ENCODE measurements around the gene FCAMR. TPM values are rescaled to one million over a fixed set of nuclear protein-coding genes. Genes with fewer than 3 reads are reported as not detected.
A peak's percentile ranks its signal among the peaks of the same experiment; 100 is the strongest.

Gene FCAMR
- total and polyA plus RNA-seq, 5 experiments from 2014 or later = not detected

DNA sequence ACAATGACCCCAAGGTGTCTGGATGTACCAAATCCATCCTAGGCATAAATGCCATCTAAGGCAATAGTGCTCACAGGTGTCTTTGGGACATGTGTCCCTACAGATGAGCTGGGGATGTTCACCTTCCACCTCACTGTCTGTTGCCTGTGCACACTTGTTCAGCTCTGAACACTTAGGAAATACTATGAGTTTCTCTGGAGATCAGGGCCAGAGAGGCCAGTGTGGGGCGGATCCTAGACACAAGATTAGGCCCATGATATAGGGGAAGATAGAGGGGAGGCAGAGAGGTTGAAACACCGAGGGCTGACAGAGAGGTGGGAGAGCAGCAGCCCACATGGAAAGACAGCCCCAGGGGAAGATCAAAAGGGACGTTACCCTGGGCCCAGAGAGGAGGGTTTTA is 36.7 kb upstream of the FCAMR start:
- Mint-ChIP-seq H3K36me3 (no peaks in the 10 kb centered on the region), H3K4me3 (no peak overlapping the region), H3K9me3 (no peaks in the 10 kb centered on the region), H3K4me1 (peaks cover 0 to 7% (median 4%) of the 10 kb centered on the region in 4 donors), H3K27me3 (peaks cover under 1 to 11% (median 4%) of the 10 kb centered on the region in 5 donors), H3K27ac (no peak overlapping the region)
- DNase-seq (no peak), ATAC-seq (no peak)
- POLR2A ChIA-PET = no interaction called here

DNA sequence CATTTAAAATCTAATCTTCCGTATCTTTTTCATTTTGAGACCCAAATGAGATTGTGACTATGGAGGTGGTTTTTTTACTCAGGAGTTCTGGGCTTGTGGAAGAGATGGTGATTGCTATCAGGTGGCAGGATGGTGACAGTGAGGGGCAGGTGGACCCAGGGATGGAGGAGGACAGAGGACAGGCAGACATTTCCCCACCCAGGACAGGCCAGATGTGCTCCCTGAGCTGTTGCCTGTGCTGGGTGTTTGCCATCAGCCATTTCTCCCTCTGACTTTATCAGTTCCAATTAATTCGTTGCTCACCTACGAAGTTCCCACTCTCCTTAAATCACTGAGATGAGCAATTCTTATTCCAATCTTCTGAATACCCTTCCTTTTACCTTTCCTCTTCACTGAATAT is 35.8 kb upstream of the FCAMR start:
- peaks cover 0 to 9% (median 4%) of the 10 kb centered on the region in 5 donors for H3K27me3 Mint-ChIP-seq
- no peak overlapping the region for H3K4me3 Mint-ChIP-seq
- H3K27ac Mint-ChIP-seq = no peak overlapping the region
- no peaks in the 10 kb centered on the region for H3K9me3 Mint-ChIP-seq
- peaks cover 0 to 7% (median 4%) of the 10 kb centered on the region in 4 donors for H3K4me1 Mint-ChIP-seq
- ATAC-seq (no peak), DNase-seq (no peak)
- POLR2A ChIA-PET = no interaction called here
- no peaks in the 10 kb centered on the region for H3K36me3 Mint-ChIP-seq

DNA sequence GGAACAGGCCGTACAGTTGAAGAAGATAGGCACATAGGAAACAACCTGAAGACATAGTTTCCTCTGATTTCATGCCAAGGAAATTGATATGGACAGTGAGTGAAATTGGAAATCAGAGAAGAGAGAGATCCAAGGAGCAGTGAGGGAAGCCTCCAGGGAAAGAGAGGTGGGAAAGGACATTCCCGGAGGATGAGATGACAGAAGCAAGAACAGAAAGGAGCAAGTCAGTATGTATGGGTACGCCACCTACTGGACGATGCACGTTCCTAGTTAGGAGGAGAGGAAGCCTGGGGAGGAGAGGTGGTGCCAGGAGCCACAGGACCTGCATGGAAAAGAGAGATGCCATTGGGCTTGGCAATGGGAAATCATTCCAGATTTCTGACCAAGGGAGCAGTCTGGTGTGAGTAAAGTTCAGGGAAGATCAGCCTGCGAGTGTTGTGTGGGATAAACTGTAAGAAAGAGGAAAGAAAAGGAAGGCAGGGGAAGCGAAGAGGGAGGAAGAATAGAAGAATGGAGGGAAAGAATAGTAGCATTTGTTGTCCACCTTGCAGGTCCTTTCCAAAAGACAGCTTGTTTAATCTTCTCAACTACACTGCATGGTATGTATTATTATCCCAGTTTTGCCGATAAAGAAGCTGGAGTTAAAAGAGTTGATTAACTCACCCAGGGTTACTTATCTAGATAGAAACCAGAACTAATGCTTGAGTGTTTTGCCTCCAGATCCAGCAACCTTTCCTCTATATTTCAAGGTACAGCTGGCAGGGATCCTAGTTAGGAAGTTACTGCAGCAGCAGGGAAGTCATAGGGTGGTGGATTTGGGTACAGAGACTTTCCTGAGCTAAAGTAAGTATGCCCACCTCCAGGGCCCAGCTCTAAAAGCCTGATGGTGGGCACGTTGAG is 34.9 kb upstream of the FCAMR start:
- ATAC-seq = peak; percentile 59 to 66
- Mint-ChIP-seq H3K27ac (no peak overlapping the region), H3K36me3 (no peaks in the 10 kb centered on the region), H3K9me3 (no peaks in the 10 kb centered on the region), H3K27me3 (peaks cover 0 to 9% (median 4%) of the 10 kb centered on the region in 5 donors), H3K4me1 (peaks cover 0 to 7% (median 4%) of the 10 kb centered on the region in 4 donors), H3K4me3 (no peak overlapping the region)
- DNase-seq = peak in 6 of 10 donors; percentile 8 to 29 (median 22)
- POLR2A ChIA-PET = no interaction called here

DNA sequence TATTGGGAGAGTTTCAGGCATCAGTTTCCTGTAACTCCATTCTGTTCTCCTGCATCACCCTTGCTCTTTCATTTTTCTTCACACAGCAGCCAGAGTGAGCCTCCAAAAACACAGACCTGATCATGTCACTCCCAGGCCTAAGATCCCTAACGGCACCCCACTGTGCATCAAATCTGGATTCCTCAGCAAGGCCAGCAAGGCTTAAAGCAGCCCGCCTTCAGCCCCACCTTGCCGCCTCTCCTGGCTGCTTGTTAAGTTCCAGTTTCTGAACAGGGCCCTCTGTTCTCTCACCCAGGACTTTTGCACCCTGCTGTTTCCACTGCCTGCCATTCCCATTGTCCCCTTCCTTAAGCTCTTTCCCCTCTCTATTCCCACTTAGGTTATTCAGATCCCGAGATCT is 33.0 kb upstream of the FCAMR start:
- peak overlapping the region in 2 of 10 donors; percentile 26 to 35 for H3K27ac Mint-ChIP-seq
- ATAC-seq = no peak
- POLR2A ChIA-PET = no interaction called here

DNA sequence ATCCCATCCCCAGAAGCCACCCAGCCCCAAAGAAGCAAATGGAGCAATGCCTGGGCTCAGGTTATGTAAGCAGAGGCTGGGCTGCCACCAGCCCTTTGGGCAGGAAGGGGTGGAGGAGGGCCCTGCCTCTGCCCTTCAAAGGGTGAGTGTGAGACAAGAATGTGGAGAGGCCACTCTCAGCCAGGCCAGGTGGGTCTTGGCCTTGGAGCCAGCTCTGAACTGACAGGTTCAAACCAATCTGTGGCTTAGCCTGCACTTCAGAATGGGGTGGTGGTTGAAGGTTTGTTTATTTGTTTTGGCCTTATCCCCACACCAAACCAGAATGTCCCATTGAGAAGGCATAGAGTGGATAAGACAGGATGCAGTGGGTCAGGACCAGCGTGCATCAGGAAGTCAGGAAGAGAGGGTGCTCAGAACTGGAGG is 32.5 kb upstream of the FCAMR start:
- no peak overlapping the region for H3K27ac Mint-ChIP-seq
- POLR2A ChIA-PET = no interaction called here
- no peaks in the 10 kb centered on the region for H3K9me3 Mint-ChIP-seq
- H3K36me3 Mint-ChIP-seq = no peaks in the 10 kb centered on the region
- H3K4me1 Mint-ChIP-seq = peaks cover 0 to 7% (median 4%) of the 10 kb centered on the region in 4 donors
- peaks cover 0 to 7% (median 4%) of the 10 kb centered on the region in 5 donors for H3K27me3 Mint-ChIP-seq
- ATAC-seq = no peak
- DNase-seq = no peak
- H3K4me3 Mint-ChIP-seq = no peak overlapping the region

More for the DNA sequence above, 33.0 kb upstream of the FCAMR start:
- DNase-seq = no peak
- Mint-ChIP-seq H3K27me3 (peaks cover 0 to 7% (median 4%) of the 10 kb centered on the region in 5 donors), H3K4me1 (peaks cover 0 to 7% (median 4%) of the 10 kb centered on the region in 4 donors), H3K36me3 (no peaks in the 10 kb centered on the region), H3K9me3 (no peaks in the 10 kb centered on the region), H3K4me3 (no peak overlapping the region)

DNA sequence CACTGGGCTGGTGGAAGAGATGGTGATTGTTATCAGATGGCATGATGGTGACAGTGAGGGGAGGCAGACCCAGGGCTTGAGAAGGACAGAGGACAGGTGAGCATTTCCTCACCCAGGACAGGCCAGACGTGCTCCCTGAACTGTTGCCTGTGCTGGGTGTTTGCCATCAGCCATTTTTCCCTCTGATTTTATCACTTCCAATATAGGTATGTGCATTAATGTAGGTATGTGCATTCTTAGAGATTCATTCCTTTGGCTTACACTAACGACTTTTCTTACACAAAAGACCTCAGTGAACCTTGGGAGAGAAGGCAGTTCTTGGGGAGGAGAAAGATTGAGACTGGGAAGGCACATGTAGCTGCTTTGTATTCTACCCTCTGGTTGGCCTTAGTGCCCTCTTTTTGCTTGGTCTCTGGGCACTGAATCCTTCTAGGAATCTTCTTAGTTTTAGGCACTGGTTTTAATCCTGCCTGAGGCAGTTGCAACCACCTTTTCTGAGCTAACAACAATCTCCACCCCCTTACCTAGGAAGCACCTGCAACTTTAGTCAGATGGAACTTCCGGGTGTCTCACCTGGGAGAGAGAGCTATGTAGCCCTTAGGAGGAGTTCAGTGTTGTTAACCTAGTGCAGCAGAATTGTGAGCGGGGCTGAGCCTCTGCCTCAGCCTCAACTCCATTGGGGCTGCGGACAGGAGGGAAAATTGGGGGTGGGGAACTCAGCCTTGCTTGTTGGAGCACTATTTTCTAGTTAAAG is 31.4 kb upstream of the FCAMR start:
- POLR2A ChIA-PET = no interaction called here
- ATAC-seq (no peak), DNase-seq (no peak)
- Mint-ChIP-seq H3K4me1 (peaks cover 0 to 7% (median 4%) of the 10 kb centered on the region in 4 donors), H3K4me3 (no peak overlapping the region), H3K9me3 (no peaks in the 10 kb centered on the region), H3K27me3 (peaks cover 0 to 5% (median 4%) of the 10 kb centered on the region in 5 donors), H3K27ac (no peak overlapping the region), H3K36me3 (no peaks in the 10 kb centered on the region)

DNA sequence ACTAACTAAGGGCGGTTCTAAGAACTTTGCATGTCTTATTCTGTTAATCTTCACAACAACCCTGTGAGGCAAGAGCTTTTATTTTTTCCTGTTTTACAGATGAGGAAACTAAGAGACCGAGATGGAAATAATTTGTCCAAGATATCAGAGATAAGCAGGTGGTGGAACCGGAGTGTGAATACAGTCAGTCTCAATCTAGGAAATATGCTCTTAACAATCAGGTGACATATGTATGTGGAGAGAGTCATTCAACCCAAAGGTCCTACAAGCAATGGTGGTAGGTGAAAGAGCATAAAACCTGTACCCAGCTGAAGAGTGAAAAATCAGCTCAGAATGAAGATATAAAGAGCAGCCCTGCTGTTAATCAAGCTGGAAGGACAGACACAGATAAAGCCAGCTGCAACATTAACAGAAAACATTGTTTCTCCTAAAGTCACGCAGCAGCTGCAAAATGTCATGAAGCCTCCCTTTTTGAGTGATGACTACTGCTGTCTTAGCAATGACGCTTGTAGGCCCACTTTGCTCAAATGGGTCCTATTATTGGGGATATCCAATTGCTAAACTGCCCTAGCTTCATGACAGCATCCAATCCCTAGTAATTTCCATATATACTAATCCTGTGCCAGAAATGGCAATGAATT is 30.5 kb upstream of the FCAMR start:
- no peaks in the 10 kb centered on the region for H3K36me3 Mint-ChIP-seq
- H3K27ac Mint-ChIP-seq = no peak overlapping the region
- DNase-seq (no peak), ATAC-seq (no peak)
- no peaks in the 10 kb centered on the region for H3K9me3 Mint-ChIP-seq
- peaks cover 0 to 7% (median 1%) of the 10 kb centered on the region in 5 donors for H3K27me3 Mint-ChIP-seq
- POLR2A ChIA-PET = no interaction called here
- no peak overlapping the region for H3K4me3 Mint-ChIP-seq
- peaks cover 0 to 7% (median 4%) of the 10 kb centered on the region in 4 donors for H3K4me1 Mint-ChIP-seq

DNA sequence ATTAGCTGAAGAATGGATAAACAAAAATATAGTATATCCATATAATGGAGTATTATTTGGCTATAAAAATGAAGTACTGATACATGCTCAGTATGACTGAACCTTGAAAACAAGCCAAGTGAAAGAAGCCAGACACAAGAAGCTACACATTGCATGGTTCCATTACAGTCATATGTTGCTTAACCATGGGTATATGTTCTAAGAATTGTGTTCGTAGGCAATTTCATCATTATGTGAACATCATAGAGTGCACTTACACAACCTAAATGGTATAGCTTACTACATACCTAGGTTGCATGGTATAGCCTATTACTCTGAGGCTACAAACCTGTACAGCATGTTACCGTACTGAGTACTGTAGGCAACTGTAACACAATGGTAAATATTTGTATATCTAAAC is 28.6 kb upstream of the FCAMR start:
- Mint-ChIP-seq H3K4me3 (no peak overlapping the region), H3K36me3 (no peaks in the 10 kb centered on the region), H3K27me3 (peaks cover 0 to 4% (median 0%) of the 10 kb centered on the region in 5 donors), H3K27ac (no peak overlapping the region), H3K4me1 (no peaks in the 10 kb centered on the region), H3K9me3 (no peaks in the 10 kb centered on the region)
- ATAC-seq (no peak), DNase-seq (no peak)
- POLR2A ChIA-PET = no interaction called here

DNA sequence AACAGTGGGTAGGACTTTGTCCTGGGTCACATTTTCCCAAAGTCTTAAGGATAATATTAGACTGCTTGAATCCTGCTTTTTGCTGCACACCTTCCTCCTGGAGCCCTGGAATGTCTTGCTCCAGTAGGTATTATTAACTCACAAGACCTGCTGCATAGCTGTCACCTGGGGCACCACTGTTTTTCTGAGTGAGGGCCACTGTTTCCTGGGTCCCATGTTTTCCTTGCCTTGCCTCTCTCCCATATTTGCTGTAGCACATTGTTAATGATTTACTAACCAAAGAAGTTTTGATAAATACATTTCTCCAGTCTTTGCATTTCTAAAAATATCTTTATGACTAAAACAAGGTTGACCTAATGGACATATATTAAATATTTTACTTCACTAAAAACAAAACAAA is 22.5 kb upstream of the FCAMR start:
- H3K27me3 Mint-ChIP-seq = peaks cover 4 to 30% (median 20%) of the 10 kb centered on the region in 5 donors
- H3K36me3 Mint-ChIP-seq = no peaks in the 10 kb centered on the region
- no peak for DNase-seq

DNA sequence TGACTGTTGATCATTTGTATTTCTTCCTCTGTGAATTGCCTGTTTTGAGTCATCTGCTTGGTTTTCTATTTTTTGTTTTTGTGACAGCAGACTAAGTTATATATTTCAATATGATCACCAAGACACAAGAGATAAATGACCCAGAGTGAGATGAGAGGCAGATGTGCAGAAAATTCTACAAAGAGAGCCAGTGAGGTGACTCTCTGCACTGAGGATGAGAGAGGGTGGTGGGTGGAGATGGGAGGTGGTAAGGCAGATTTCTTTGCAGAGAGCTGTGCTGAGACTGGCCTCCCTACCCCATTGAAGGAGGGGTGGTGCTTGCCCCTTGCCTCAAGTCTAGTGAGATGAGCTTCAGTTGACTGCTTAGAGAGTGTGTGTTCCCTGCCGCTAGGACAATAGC is 17.6 kb upstream of the FCAMR start:
- ATAC-seq = no peak
- H3K27me3 Mint-ChIP-seq = peaks cover 4 to 57% (median 24%) of the 10 kb centered on the region in 5 donors
- POLR2A ChIA-PET = interaction anchor here (0.5 kb wide), 1 partner anchor 273 kb away, joined by 3 read pairs; no protein-coding TSS in a partner anchor

More for the DNA sequence above, 22.5 kb upstream of the FCAMR start:
- POLR2A ChIA-PET = no interaction called here
- H3K9me3 Mint-ChIP-seq = no peaks in the 10 kb centered on the region
- no peak for ATAC-seq
- no peaks in the 10 kb centered on the region for H3K4me1 Mint-ChIP-seq
- no peak overlapping the region for H3K4me3 Mint-ChIP-seq
- no peak overlapping the region for H3K27ac Mint-ChIP-seq

DNA sequence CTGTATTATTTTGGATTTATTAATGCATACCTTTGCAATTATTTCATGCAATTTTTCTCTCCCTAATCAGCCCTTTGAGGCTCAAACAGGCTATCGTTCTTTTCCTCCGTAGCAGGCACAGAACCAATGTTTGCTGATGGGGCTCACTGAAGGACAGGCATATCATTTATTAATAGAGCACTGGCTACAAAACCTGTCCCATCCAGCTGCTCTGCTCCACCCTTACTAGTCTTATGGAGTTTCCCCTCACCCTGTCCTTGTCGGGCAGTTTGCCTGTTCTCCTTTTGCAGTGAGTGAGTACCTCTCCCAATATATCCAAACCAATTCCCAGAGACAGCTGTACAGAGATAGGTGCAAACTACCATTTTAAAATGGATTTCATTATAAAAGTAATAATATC is 16.6 kb upstream of the FCAMR start:
- DNase-seq = no peak
- H3K9me3 Mint-ChIP-seq = no peaks in the 10 kb centered on the region
- H3K27me3 Mint-ChIP-seq = peaks cover 4 to 47% (median 19%) of the 10 kb centered on the region in 5 donors
- ATAC-seq = no peak
- POLR2A ChIA-PET = interaction anchor here (0.6 kb wide), 1 partner anchor 22 kb away, joined by 3 read pairs; no protein-coding TSS in a partner anchor
- no peak overlapping the region for H3K27ac Mint-ChIP-seq
- H3K4me1 Mint-ChIP-seq = no peaks in the 10 kb centered on the region
- H3K4me3 Mint-ChIP-seq = no peak overlapping the region
- H3K36me3 Mint-ChIP-seq = no peaks in the 10 kb centered on the region

More for the DNA sequence above, 17.6 kb upstream of the FCAMR start:
- peak overlapping the region in 2 of 10 donors; percentile 1 to 16 for H3K27ac Mint-ChIP-seq
- H3K36me3 Mint-ChIP-seq = no peaks in the 10 kb centered on the region
- no peaks in the 10 kb centered on the region for H3K9me3 Mint-ChIP-seq
- no peak overlapping the region for H3K4me3 Mint-ChIP-seq
- H3K4me1 Mint-ChIP-seq = no peaks in the 10 kb centered on the region
- no peak for DNase-seq

DNA sequence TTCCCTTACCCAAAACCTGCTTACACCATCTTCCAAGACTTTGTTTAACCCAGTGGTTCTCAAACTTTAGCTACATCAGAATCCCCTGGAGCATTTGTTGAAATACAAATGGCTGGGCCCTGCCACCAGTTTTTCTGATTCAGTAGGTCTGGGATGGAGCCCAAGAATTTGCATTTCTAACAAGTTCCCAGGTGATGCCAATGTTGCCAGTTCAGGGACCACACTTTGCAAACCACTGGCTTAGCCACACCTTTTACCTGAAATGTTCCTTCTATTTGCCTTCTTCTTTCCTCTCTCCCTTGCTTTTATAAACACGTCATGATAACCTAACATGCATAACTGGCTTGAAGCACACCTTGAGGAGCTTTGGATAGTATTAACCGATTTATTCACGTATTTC is 16.1 kb upstream of the FCAMR start:
- POLR2A ChIA-PET = interaction anchor here (0.6 kb wide), 1 partner anchor 21 kb away, joined by 3 read pairs; no protein-coding TSS in a partner anchor
- peaks cover 2 to 42% (median 18%) of the 10 kb centered on the region in 5 donors for H3K27me3 Mint-ChIP-seq
- no peaks in the 10 kb centered on the region for H3K4me1 Mint-ChIP-seq
- no peaks in the 10 kb centered on the region for H3K9me3 Mint-ChIP-seq
- H3K4me3 Mint-ChIP-seq = no peak overlapping the region
- ATAC-seq = no peak
- H3K27ac Mint-ChIP-seq = peak overlapping the region in 1 of 10 donors; percentile 35
- no peaks in the 10 kb centered on the region for H3K36me3 Mint-ChIP-seq
- DNase-seq = no peak

Measured in naive thymus-derived CD8-positive, alpha-beta T cell (primary cell).